Measurements from ENCODE around the gene NPLOC4. TPM values are rescaled to one million over a fixed set of nuclear protein-coding genes. Genes with fewer than 3 reads are reported as not detected.

The NPLOC4 gene
- 94.1 and 131 TPM in 2 replicates for total RNA-seq

GRCh38 chr17:81636505-81637288, at the start of gene NPLOC4, which contains the start of gene TSPAN10:
NPLOC4 (minus strand) TSS chr17:81637112; CDS start chr17:81636930, 182 bp downstream.
TSPAN10 (plus strand) TSS chr17:81637196; CDS start chr17:81642413, 5,217 bp downstream.

GRCh38 chr17:81683584-81684441, 46.9 kb upstream of the NPLOC4 start, which contains the start of the genes ARL16 and HGS:
ARL16 (minus strand) TSS chr17:81683797; CDS start chr17:81683753, 44 bp downstream.
HGS (plus strand) TSS chr17:81684011; CDS start chr17:81684067, 56 bp downstream.

GRCh38 chr17:81666342-81667191, 29.7 kb upstream of the NPLOC4 start, which contains the start of the genes CCDC137 and OXLD1:
CCDC137 (plus strand) TSS chr17:81666737; CDS start chr17:81666767, 30 bp downstream.
OXLD1 (minus strand) TSS chr17:81666605; CDS start chr17:81666577, 28 bp downstream.

GRCh38 chr17:81656118-81656743, 19.3 kb upstream of the NPLOC4 start, which contains the start of gene PDE6G:
PDE6G (minus strand) TSS chr17:81656542; CDS start chr17:81653305, 3,237 bp downstream.

GRCh38 chr17:81552244-81553017, 84.5 kb downstream of the NPLOC4 start, which contains the start of gene FAAP100:
FAAP100 (minus strand) TSS chr17:81552353; CDS start chr17:81552330, 23 bp downstream.

GRCh38 chr17:81527591-81528383, 109.1 kb downstream of the NPLOC4 start, which contains the start of gene FSCN2:
FSCN2 (plus strand) TSS chr17:81528377; CDS start chr17:81528532, 155 bp downstream.

GRCh38 chr17:81512562-81513371, 124.1 kb downstream of the NPLOC4 start, which contains the start of gene ACTG1:
ACTG1 (minus strand) TSS chr17:81512799; CDS start chr17:81512354, 445 bp downstream.

Other genes with a start within 250 kb of the NPLOC4 start
- 3.0 and 9.0 TPM in 2 replicates for gene BAHCC1, start 241.7 kb downstream of the NPLOC4 start, total RNA-seq
- gene ACTG1, start 124.3 kb downstream of the NPLOC4 start, total RNA-seq = 6,408 and 8,170 TPM in 2 replicates
- 1.2 and 2.7 TPM in 2 replicates for gene FSCN2, start 108.7 kb downstream of the NPLOC4 start, total RNA-seq
- 14.6 and 27.2 TPM in 2 replicates for gene FAAP100, start 84.8 kb downstream of the NPLOC4 start, total RNA-seq
- gene TSPAN10, start 84 bp upstream of the NPLOC4 start, total RNA-seq = 2.1 and 3.6 TPM in 2 replicates
- not detected in 2 replicates for gene PDE6G, start 19.4 kb upstream of the NPLOC4 start, total RNA-seq
- gene OXLD1, start 29.5 kb upstream of the NPLOC4 start, total RNA-seq = 18.4 and 37.1 TPM in 2 replicates
- 5.3 and 11.0 TPM in 2 replicates for gene CCDC137, start 29.6 kb upstream of the NPLOC4 start, total RNA-seq
- 17.8 and 19.4 TPM in 2 replicates for gene ARL16, start 46.7 kb upstream of the NPLOC4 start, total RNA-seq
- 73.6 and 138 TPM in 2 replicates for gene HGS, start 46.9 kb upstream of the NPLOC4 start, total RNA-seq
- 4.2 and 7.8 TPM in 2 replicates for gene MRPL12, start 66.3 kb upstream of the NPLOC4 start, total RNA-seq
- gene SLC25A10, start 75.2 kb upstream of the NPLOC4 start, total RNA-seq = 8.0 and 10.5 TPM in 2 replicates
- gene GCGR, start 167.0 kb upstream of the NPLOC4 start, total RNA-seq = not detected in 2 replicates
- 82.5 and 97.7 TPM in 2 replicates for gene MCRIP1, start 196.2 kb upstream of the NPLOC4 start, total RNA-seq
- 0.09 TPM in 1 of 2 replicates, not detected in the other for gene PPP1R27, start 197.9 kb upstream of the NPLOC4 start, total RNA-seq
- 2,852 and 4,180 TPM in 2 replicates for gene P4HB, start 223.4 kb upstream of the NPLOC4 start, total RNA-seq
- gene ARHGDIA, start 234.2 kb upstream of the NPLOC4 start, total RNA-seq = 120 and 379 TPM in 2 replicates